HG02763 (cell line): ENCODE measurements around the gene INSRR.

Experiments
- ATAC-seq: cut with Tn5 transposase; IDR thresholded peaks from one replicate; pipeline ENCODE4 v1.9.1; 2021; ENCODE audit warnings: mild to moderate bottlenecking, moderate library complexity; ENCODE audit not compliant: unreplicated experiment

INSRR gene

DNA sequence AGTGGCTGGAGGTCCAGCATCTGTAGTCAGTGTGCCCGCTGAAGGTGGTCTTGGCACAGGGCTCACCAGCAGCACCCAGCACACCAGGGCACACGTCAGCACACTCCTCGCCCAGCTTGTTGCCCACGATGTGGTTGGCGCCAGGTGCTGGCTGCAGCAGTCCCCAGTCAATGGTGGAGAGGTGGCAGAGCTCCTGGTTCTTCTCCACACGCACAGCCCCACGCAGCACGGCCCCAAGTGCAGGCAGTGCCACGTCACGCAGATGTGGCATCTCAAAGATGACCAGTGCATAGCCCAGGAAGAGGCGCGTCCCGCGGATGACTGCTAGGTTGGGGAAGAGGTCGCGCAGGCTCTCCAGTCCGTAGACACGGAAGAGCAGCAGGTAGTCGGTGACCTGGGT lies 5.2 kb downstream of the INSRR start:
- no peak for ATAC-seq

- no peak for ATAC-seq
These were observed 6.5 kb downstream of the INSRR start for GRCh38 chr1:156852418-156852874.

- ATAC-seq, result no peak
These were observed 7.0 kb downstream of the INSRR start for GRCh38 chr1:156851779-156852417.

GRCh38 chr1:156849151-156849496 lies 9.8 kb downstream of the INSRR start:
- ATAC-seq, result no peak

- no peak for ATAC-seq
These were observed 10.3 kb downstream of the INSRR start for GRCh38 chr1:156848461-156849150.

- ATAC-seq, result no peak
These were observed 11.1 kb downstream of the INSRR start for GRCh38 chr1:156847591-156848460.

GRCh38 chr1:156846643-156847042 lies 12.3 kb downstream of the INSRR start:
- ATAC-seq, result no peak

DNA sequence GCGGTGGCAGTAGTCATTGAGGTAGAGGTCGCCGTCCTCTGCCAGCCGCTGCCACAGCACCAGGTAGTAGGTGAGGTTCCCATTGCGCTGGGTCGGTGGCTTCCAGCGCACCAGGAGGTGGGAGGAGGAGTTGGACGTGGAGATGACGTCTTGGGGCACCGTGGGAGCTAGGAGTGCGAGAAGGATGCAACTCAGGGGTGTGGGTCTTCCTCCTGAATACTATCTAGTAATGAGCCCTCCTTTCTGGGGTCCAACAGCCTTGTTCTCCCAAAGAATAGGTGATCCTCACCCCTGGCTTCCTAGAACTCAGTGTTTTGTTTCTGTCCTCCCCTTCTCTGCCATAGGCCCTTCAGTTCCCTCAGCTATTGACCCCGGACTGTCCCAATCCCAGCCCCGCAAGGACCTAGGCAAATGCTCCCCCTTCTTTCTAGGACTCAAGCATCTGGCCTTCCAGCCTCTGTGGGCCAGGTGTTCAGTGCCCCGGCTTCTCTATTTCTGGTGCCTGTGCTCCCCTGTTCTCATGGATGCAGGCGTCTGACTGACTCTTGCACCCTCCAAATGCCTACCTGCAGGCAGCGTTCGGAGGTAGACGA lies 12.9 kb downstream of the INSRR start:
- ATAC-seq, result no peak

GRCh38 chr1:156845055-156845952 lies 13.6 kb downstream of the INSRR start:
- ATAC-seq, result no peak

GRCh38 chr1:156844638-156845037 lies 14.3 kb downstream of the INSRR start:
- ATAC-seq, result no peak

- no peak for ATAC-seq
These were observed 14.8 kb downstream of the INSRR start for GRCh38 chr1:156844102-156844501.

DNA sequence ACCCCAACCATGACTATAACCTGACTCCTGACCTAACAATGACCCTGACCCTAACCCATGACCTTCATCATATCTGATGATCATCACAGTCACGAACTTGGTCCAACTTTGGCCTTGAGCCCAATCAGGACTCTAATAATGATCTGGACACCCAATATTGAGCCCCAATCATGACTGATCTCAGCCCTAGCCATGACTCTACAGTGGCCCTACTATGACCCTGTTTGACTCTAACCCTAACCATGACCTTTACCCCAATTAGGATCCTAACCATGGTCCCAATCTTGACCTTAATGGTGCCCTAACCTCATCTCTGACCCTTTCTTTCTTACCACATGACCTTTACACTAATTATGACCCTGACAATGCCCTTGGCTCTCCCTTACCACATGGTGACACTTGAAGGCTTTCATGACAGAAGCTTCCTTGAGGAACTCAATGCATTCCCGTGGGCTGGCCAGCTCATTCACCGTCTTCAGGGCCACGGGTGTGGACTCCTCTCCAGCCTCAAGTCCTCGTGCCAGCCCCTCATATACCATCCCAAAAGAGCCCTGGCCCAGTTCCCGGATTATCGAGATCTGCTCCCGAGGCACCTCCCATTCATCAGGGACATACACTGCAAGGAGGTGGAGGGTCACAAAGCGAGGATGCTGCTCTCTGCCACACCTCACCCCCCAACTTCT lies 16.2 kb downstream of the INSRR start:
- no peak for ATAC-seq

DNA sequence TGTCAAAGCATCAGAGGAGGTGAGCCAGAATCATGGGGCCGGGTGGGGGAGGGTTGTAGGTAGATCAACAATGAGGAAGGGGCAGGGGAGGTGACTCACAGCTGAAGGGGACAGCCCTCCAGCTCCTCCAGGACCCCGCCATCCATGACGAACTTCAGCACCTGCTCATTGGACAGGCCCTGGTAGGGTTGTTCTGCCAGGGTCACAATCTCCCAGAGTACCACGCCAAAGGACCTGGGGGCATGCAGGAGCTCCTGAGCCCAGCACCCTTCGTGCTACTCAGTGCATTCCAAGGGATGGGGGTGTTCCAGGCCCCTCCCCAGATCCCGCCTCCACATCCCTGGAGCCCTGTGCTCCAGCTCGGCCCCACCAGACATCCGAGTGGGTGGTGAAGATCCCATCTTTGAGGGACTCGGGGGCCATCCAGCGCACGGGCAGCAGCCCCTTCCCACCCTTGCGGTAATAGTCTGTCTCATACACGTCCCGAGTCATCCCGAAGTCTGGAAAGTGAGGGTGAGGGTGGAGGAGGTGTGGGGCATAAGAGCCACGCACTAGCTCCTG lies 17.5 kb downstream of the INSRR start:
- no peak for ATAC-seq

- ATAC-seq, result no peak
These were observed 18.0 kb downstream of the INSRR start for GRCh38 chr1:156840898-156841279.

DNA sequence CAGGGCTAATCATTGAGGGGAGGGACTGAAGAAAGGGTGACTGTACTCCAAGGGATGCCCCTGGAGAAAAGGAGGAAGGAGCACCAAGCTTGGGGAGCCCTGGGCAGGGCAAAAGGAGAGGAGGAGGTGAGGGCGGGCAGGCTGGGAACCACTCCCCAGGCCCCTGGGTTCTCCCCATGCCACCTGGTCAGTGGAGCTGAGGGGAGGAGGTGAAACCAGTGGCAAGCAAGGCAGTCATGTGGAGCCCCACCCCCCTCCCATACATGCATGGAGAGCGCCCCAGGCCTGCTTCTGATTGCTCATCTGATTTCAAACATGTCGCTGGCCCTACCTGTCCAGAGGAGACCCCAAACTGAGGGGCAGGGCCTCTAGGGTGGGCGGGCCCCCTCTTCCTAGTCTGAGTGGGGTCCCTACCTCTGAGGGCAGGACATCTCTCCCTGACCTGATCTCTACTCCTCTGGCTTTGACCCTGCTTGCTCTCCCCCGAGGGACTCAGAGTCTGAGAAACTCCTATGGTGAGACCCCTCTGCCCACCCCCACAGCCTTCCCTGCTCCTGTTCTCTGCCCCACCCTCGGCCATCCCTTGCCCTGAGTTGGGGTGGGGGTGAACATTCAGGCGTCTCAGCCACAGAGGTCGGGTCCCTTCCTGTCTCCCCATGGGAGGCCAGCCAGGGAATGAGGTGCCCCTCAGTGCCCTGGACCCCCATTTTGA lies 18.6 kb downstream of the INSRR start:
- ATAC-seq, result no peak

GRCh38 chr1:156839426-156840109 lies 19.3 kb downstream of the INSRR start:
- no peak for ATAC-seq

DNA sequence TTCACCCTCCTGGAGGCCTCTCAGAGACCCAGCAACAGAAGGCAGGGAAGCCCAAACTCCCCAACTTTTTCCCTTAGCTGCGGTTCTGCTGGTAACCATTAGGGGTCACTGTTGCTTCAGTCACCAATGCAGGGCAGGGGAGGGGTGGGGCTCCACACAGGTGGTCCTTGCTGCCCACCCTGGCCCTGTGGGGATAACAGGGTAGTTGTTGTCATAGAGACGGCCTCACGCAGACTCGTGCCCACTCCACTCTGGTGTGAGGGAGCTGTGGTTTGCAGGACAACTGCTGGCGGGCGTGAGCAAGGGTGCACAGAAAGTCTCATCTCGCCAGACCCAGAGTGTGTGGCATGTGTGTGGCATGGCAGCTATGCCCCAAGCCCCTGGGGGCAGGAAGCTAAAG lies 19.9 kb downstream of the INSRR start:
- no peak for ATAC-seq

GRCh38 chr1:156836892-156837291 lies 22.0 kb downstream of the INSRR start:
- no peak for ATAC-seq
